CD8-positive, alpha-beta memory T cell (primary cell): ENCODE measurements around the gene CFAP100. TPM values are rescaled to one million over a fixed set of nuclear protein-coding genes. Genes with fewer than 3 reads are reported as not detected.

Experiments
- CTCF ChIA-PET: fragments of 350-600 bp; sonication (Branson Sonifier 250); formaldehyde crosslinking; loops from one replicate; lab custom pipeline; 2021; ENCODE audit warnings: antibody characterized with exemption; lab: Charles Lee
- POLR2A ChIA-PET: fragments of 350-600 bp; sonication (Branson Sonifier 250); formaldehyde crosslinking; loops from one replicate; lab custom pipeline; 2021; ENCODE audit warnings: antibody characterized with exemption; lab: Charles Lee
- DNase-seq, 5 donors: peaks; one replicate each; pipeline versions ENCODE4 v3.0.0 to v3.0.0-alpha.2; 2020 to 2022; ENCODE audit warnings: mixed read lengths in 1 of 5
- H3K27ac ChIP-seq: one replicate; pipeline ENCODE4 v1.7.0; 2013; ENCODE audit warnings: low read depth, mild to moderate bottlenecking, low read length, moderate library complexity
- H3K27me3 ChIP-seq: 2 replicates; pipeline ENCODE4 v1.7.0; 2013; ENCODE audit warnings: low read length, mild to moderate bottlenecking; ENCODE audit not compliant: insufficient read depth, poor library complexity, severe bottlenecking
- H3K36me3 ChIP-seq: 2 replicates; pipeline ENCODE4 v1.7.0; 2013; ENCODE audit warnings: mild to moderate bottlenecking, low read length, moderate library complexity; ENCODE audit not compliant: insufficient read depth
- H3K4me1 ChIP-seq: 2 replicates; pipeline ENCODE4 v1.7.0; 2013; ENCODE audit warnings: mild to moderate bottlenecking, low read length, moderate library complexity; ENCODE audit not compliant: insufficient read depth
- H3K4me3 ChIP-seq: 2 replicates; pipeline ENCODE4 v1.7.0; 2013; ENCODE audit warnings: mild to moderate bottlenecking, low read length
- H3K9me3 ChIP-seq: 2 replicates; pipeline ENCODE4 v1.7.0; 2013; ENCODE audit warnings: mild to moderate bottlenecking, low read length
- H3K27ac Mint-ChIP-seq, 8 donors: one replicate each; pipeline ENCODE4 v1.8.0; 2020 to 2021; ENCODE audit warnings: mixed read lengths in 8 of 8, mild to moderate bottlenecking in 6 of 8, inconsistent platforms in 3 of 8, moderate library complexity in 3 of 8
- H3K27me3 Mint-ChIP-seq, 2 donors: one replicate each; pipeline ENCODE4 v1.8.0; 2020 to 2021; ENCODE audit warnings: mixed read lengths in 2 of 2, mild to moderate bottlenecking in 1 of 2, moderate library complexity in 1 of 2
- H3K36me3 Mint-ChIP-seq, 3 donors: one replicate each; pipeline ENCODE4 v1.8.0; 2020 to 2021; ENCODE audit warnings: mixed read lengths in 3 of 3, inconsistent platforms in 1 of 3, mild to moderate bottlenecking in 1 of 3
- H3K4me1 Mint-ChIP-seq, 3 donors: one replicate each; pipeline ENCODE4 v1.8.0; 2020 to 2021; ENCODE audit warnings: mixed read lengths in 3 of 3, inconsistent platforms in 1 of 3, mild to moderate bottlenecking in 1 of 3
- H3K4me3 Mint-ChIP-seq, 7 donors: one replicate each; pipeline ENCODE4 v1.8.0; 2020 to 2021; ENCODE audit warnings: mixed read lengths in 7 of 7, mild to moderate bottlenecking in 6 of 7, moderate library complexity in 4 of 7, inconsistent platforms in 2 of 7
- H3K9me3 Mint-ChIP-seq, 5 donors: one replicate each; pipeline ENCODE4 v1.8.0; 2020 to 2022; ENCODE audit warnings: mixed read lengths in 5 of 5, mild to moderate bottlenecking in 3 of 5, moderate library complexity in 2 of 5, inconsistent platforms in 1 of 5
- polyA plus RNA-seq: library from polyadenylated mRNA; unstranded; fragments of 300-500 nt; fragmentation: Illumina TruSeq; gene quantifications from one replicate; pipeline ENCODE4 v1.2.3, GENCODE V29; 2021
- total RNA-seq, 2 experiments: library from RNA; stranded (reverse); gene quantifications; one replicate each; pipeline ENCODE4 v1.2.3, GENCODE V29; 2021

Gene CFAP100
- total and polyA plus RNA-seq, 3 experiments from 2014 or later, result not detected

- Mint-ChIP-seq H3K4me3 (peak overlapping the region; percentile 24 to 93 (median 52)), H3K4me1 (peaks cover 17 to 21% (median 17%) of the 10 kb centered on the region in 3 donors), H3K36me3 (peaks cover 0 to 2% (median 0%) of the 10 kb centered on the region in 3 donors), H3K9me3 (no peaks in the 10 kb centered on the region), H3K27me3 (peaks cover 32 to 38% of the 10 kb centered on the region in 2 donors), H3K27ac (peak overlapping the region in 1 of 8 donors; percentile 18)
- Histone ChIP-seq H3K4me3 (no peak overlapping the region), H3K4me1 (no peaks in the 10 kb centered on the region), H3K27me3 (peaks cover 18% of the 10 kb centered on the region), H3K27ac (no peak overlapping the region), H3K9me3 (no peaks in the 10 kb centered on the region), H3K36me3 (no peaks in the 10 kb centered on the region)
- ChIA-PET POLR2A (no interaction called here), CTCF (no interaction called here)
- no peak for DNase-seq
These were observed 39.5 kb upstream of the CFAP100 start for GRCh38 chr3:126355251-126355650.

- H3K4me3 ChIP-seq, result peak overlapping the region; percentile 34
- CTCF ChIA-PET, result no interaction called here
- H3K27ac Mint-ChIP-seq, result peak overlapping the region in 5 of 8 donors; percentile 18 to 92 (median 74)
- no peak overlapping the region for H3K27ac ChIP-seq
- H3K27me3 ChIP-seq, result peaks cover 18% of the 10 kb centered on the region
- peak overlapping the region; percentile 84 to 93 (median 90) for H3K4me3 Mint-ChIP-seq
- H3K4me1 ChIP-seq, result no peaks in the 10 kb centered on the region
- peaks cover 34 to 41% of the 10 kb centered on the region in 2 donors for H3K27me3 Mint-ChIP-seq
- POLR2A ChIA-PET, result no interaction called here
- H3K9me3 Mint-ChIP-seq, result no peaks in the 10 kb centered on the region
- no peaks in the 10 kb centered on the region for H3K9me3 ChIP-seq
- DNase-seq, result peak in 2 of 5 donors; percentile 8 to 46
- peaks cover 17 to 21% (median 17%) of the 10 kb centered on the region in 3 donors for H3K4me1 Mint-ChIP-seq
- H3K36me3 Mint-ChIP-seq, result peaks cover 0 to 2% (median 0%) of the 10 kb centered on the region in 3 donors
- H3K36me3 ChIP-seq, result no peaks in the 10 kb centered on the region
These were observed 38.8 kb upstream of the CFAP100 start for GRCh38 chr3:126355777-126356372.

- H3K27ac ChIP-seq, result no peak overlapping the region
- ChIA-PET CTCF (no interaction called here), POLR2A (no interaction called here)
- Mint-ChIP-seq H3K4me1 (peaks cover 17 to 21% (median 17%) of the 10 kb centered on the region in 3 donors), H3K9me3 (no peaks in the 10 kb centered on the region), H3K27me3 (peaks cover 41 to 49% of the 10 kb centered on the region in 2 donors), H3K4me3 (peak overlapping the region; percentile 84 to 93 (median 90)), H3K36me3 (peaks cover 0 to 2% (median 0%) of the 10 kb centered on the region in 3 donors), H3K27ac (peak overlapping the region in 4 of 8 donors; percentile 54 to 92 (median 76))
- H3K4me1 ChIP-seq, result no peaks in the 10 kb centered on the region
- peak overlapping the region; percentile 34 for H3K4me3 ChIP-seq
- H3K36me3 ChIP-seq, result no peaks in the 10 kb centered on the region
- H3K27me3 ChIP-seq, result peaks cover 18% of the 10 kb centered on the region
- H3K9me3 ChIP-seq, result no peaks in the 10 kb centered on the region
- DNase-seq, result peak in 3 of 5 donors; percentile 16 to 51 (median 25)
These were observed 38.1 kb upstream of the CFAP100 start for GRCh38 chr3:126356373-126357264.

- POLR2A ChIA-PET, result no interaction called here
- Histone ChIP-seq H3K27me3 (peaks cover 18% of the 10 kb centered on the region), H3K4me3 (peak within 1 kb of the TSS; percentile 60), H3K9me3 (no peaks in the 10 kb centered on the region), H3K36me3 (no peaks in the 10 kb centered on the region), H3K4me1 (no peaks in the 10 kb centered on the region), H3K27ac (no peak within 1 kb of the TSS)
- Mint-ChIP-seq H3K4me3 (peak within 1 kb of the TSS; percentile 84 to 93 (median 90)), H3K4me1 (peaks cover 17 to 21% (median 17%) of the 10 kb centered on the region in 3 donors), H3K27me3 (peaks cover 43 to 55% of the 10 kb centered on the region in 2 donors), H3K27ac (peak within 1 kb of the TSS in 6 of 8 donors; percentile 53 to 92 (median 78)), H3K9me3 (no peaks in the 10 kb centered on the region), H3K36me3 (peaks cover 0 to 2% (median 0%) of the 10 kb centered on the region in 3 donors)
- CTCF ChIA-PET, result no interaction called here
- peak; percentile 62 to 76 (median 71) for DNase-seq
These were observed 37.2 kb upstream of the CFAP100 start, which contains the start of gene KLF15 for GRCh38 chr3:126357295-126358037. KLF15 (minus strand) TSS chr3:126357408; CDS start chr3:126352922, 4,486 bp downstream.

GRCh38 chr3:126358038-126358815, 36.5 kb upstream of the CFAP100 start:
- H3K27me3 Mint-ChIP-seq, result peaks cover 43 to 59% of the 10 kb centered on the region in 2 donors
- peak overlapping the region; percentile 60 for H3K4me3 ChIP-seq
- ChIA-PET POLR2A (no interaction called here), CTCF (no interaction called here)
- H3K36me3 Mint-ChIP-seq, result peaks cover 0 to 2% (median 0%) of the 10 kb centered on the region in 3 donors
- no peaks in the 10 kb centered on the region for H3K36me3 ChIP-seq
- peak overlapping the region in 2 of 8 donors; percentile 79 to 88 for H3K27ac Mint-ChIP-seq
- no peaks in the 10 kb centered on the region for H3K9me3 ChIP-seq
- peak overlapping the region; percentile 82 to 92 (median 85) for H3K4me3 Mint-ChIP-seq
- H3K27me3 ChIP-seq, result peaks cover 18% of the 10 kb centered on the region
- H3K9me3 Mint-ChIP-seq, result no peaks in the 10 kb centered on the region
- H3K27ac ChIP-seq, result no peak overlapping the region
- H3K4me1 ChIP-seq, result no peaks in the 10 kb centered on the region
- peak in 1 of 5 donors; percentile 37 for DNase-seq
- H3K4me1 Mint-ChIP-seq, result peaks cover 17 to 21% (median 17%) of the 10 kb centered on the region in 3 donors

- Mint-ChIP-seq H3K27me3 (peaks cover 43 to 62% of the 10 kb centered on the region in 2 donors), H3K4me3 (peak overlapping the region in 5 of 7 donors; percentile 5 to 62 (median 33)), H3K9me3 (no peaks in the 10 kb centered on the region), H3K4me1 (peaks cover 17 to 21% (median 17%) of the 10 kb centered on the region in 3 donors), H3K27ac (peak overlapping the region in 1 of 8 donors; percentile 5), H3K36me3 (peaks cover 0 to 2% (median 0%) of the 10 kb centered on the region in 3 donors)
- H3K4me1 ChIP-seq, result no peaks in the 10 kb centered on the region
- no peaks in the 10 kb centered on the region for H3K9me3 ChIP-seq
- peaks cover 18% of the 10 kb centered on the region for H3K27me3 ChIP-seq
- no peak overlapping the region for H3K4me3 ChIP-seq
- CTCF ChIA-PET, result no interaction called here
- no peak for DNase-seq
- H3K27ac ChIP-seq, result no peak overlapping the region
- H3K36me3 ChIP-seq, result no peaks in the 10 kb centered on the region
- POLR2A ChIA-PET, result no interaction called here
These were observed 35.9 kb upstream of the CFAP100 start for GRCh38 chr3:126358816-126359181.
